Body of pancreas (tissue), 4 donors: ENCODE measurements around the gene MISFA.

Experiments used
- POLR2A ChIP-seq, 3 donors: fragments of 450-650 bp; IDR thresholded peaks; one replicate each; pipeline ENCODE4 v1.6.1; 2016; ENCODE audit warnings: antibody characterized with exemption in 3 of 3, mild to moderate bottlenecking in 2 of 3
- TF ChIP-seq, protein P1 (sequence below), 7 experiments: fragments of 450-650 bp in 4 of 7; fragments of 200-600 bp in 3 of 7; sonication (generic) in 3 of 7; IDR thresholded peaks; one replicate each; pipeline ENCODE4 v1.5.1; 2016 to 2019; ENCODE audit warnings: antibody characterized with exemption in 7 of 7

DNA sequence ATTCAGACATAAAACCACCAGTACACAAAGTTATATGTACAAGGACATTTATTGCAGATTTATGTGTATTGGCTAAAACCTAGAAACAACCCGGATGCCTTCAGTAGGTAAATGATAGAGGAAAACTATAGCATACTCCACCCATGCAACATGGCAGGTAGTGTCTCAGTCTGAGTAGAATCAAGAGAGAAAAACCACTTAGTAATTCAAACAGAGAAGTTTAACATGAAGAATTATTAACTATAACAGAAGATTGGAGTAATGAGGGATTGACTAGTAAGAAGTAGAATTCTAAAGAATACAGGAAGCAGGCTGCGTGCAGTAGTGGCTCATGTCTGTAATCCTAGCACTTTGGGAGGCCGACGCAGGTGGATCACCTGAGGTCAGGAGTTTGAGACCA lies 50.8 kb downstream of the MISFA start:
- TF ChIP-seq, protein P1, sequence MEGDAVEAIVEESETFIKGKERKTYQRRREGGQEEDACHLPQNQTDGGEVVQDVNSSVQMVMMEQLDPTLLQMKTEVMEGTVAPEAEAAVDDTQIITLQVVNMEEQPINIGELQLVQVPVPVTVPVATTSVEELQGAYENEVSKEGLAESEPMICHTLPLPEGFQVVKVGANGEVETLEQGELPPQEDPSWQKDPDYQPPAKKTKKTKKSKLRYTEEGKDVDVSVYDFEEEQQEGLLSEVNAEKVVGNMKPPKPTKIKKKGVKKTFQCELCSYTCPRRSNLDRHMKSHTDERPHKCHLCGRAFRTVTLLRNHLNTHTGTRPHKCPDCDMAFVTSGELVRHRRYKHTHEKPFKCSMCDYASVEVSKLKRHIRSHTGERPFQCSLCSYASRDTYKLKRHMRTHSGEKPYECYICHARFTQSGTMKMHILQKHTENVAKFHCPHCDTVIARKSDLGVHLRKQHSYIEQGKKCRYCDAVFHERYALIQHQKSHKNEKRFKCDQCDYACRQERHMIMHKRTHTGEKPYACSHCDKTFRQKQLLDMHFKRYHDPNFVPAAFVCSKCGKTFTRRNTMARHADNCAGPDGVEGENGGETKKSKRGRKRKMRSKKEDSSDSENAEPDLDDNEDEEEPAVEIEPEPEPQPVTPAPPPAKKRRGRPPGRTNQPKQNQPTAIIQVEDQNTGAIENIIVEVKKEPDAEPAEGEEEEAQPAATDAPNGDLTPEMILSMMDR (IDR thresholded peaks at IDR 0.05) = no peak
- TF ChIP-seq POLR2A (IDR thresholded peaks at IDR 0.05) = no peak
